Upper lobe of right lung (tissue), 1 donor: ENCODE results near the gene RMC1. TPM values are rescaled to one million over a fixed set of nuclear protein-coding genes. Genes with fewer than 3 reads are reported as not detected.

Experiments
- ATAC-seq: fragments of 200-7000 bp; cut with Tn5 transposase; one replicate; pipeline ENCODE4 v1.9.1; 2020; ENCODE audit warnings: mild to moderate bottlenecking, moderate library complexity
- DNase-seq: peaks from one replicate; pipeline ENCODE4 v3.0.0-alpha.2; 2020
- H3K27ac ChIP-seq: fragments of 200-600 bp; one replicate; pipeline ENCODE4 v1.8.0; 2022
- H3K27me3 ChIP-seq: fragments of 200-600 bp; one replicate; pipeline ENCODE4 v1.8.0; 2022; ENCODE audit warnings: mild to moderate bottlenecking
- H3K36me3 ChIP-seq: fragments of 200-600 bp; one replicate; pipeline ENCODE4 v1.8.0; 2022
- H3K4me1 ChIP-seq: fragments of 200-600 bp; one replicate; pipeline ENCODE4 v1.8.0; 2022
- H3K4me3 ChIP-seq: fragments of 200-600 bp; one replicate; pipeline ENCODE4 v1.8.0; 2022; ENCODE audit warnings: mild to moderate bottlenecking
- H3K9me3 ChIP-seq: fragments of 200-600 bp; one replicate; pipeline ENCODE4 v1.8.0; 2022
- intact Hi-C: fragments of 100-400 bp; cut with DNase I; formaldehyde crosslinking; loops from one replicate; pipeline ENCODE4 v1.11.0; 2022
- total RNA-seq: library from RNA; stranded (reverse); fragmentation: NEBNext Ultra II Directional; extraction: Animal tissue kit (Norgen Biotek cat#: 25700); gene quantifications from one replicate; pipeline ENCODE4 v1.2.1, GENCODE V29; 2021
- TF ChIP-seq, protein P1 (sequence below): fragments of 200-600 bp; IDR thresholded peaks from one replicate; pipeline ENCODE4 v1.8.0; 2022; ENCODE audit warnings: antibody characterized with exemption
- donor health status: DM: no; HTN: yes; CAD: no; lungs with severe emphysema.

Gene RMC1
- total RNA-seq, 1 donor from 2014 or later: 42.5 TPM

DNA sequence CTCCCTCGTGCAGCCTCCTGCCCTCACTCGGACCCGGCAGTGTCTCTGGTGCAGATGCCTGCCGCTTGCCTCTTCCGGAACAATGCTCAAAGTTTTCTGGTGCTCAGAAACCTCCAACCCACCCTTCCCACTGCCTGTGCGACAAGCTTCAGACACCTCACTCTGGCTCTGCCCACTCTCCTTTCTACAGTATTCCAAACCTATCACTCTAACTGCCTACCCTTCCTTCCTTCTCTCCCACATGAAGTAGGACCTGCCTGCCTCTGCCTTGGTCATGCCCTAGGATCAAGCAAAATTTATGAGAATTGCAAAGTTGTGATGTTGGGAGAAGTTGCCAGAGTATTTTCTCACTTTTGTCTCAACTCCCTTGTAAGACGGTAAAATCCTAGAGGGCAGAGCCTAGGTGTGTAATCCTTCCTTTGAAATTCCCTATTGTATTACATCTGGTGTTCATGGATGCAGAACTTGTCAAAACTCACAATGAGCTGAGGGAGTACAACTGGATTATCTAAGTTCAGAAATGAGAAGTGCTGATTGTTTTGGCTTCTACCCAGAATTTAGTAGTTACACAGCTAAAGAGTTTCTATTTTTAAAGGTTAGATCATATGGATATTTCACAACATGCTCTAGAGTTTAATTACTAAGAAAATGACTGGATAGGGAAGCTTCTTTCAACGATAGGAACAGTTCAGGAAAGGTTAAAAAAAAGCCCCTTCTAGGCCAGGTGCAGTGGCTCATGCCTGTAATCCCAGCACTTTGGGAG is 75.8 kb downstream of the RMC1 start:
- H3K36me3 ChIP-seq: peaks cover 18% of the 10 kb centered on the region
- H3K4me1 ChIP-seq: peaks cover 47% of the 10 kb centered on the region
- no peaks in the 10 kb centered on the region for H3K27me3 ChIP-seq
- TF ChIP-seq, protein P1, sequence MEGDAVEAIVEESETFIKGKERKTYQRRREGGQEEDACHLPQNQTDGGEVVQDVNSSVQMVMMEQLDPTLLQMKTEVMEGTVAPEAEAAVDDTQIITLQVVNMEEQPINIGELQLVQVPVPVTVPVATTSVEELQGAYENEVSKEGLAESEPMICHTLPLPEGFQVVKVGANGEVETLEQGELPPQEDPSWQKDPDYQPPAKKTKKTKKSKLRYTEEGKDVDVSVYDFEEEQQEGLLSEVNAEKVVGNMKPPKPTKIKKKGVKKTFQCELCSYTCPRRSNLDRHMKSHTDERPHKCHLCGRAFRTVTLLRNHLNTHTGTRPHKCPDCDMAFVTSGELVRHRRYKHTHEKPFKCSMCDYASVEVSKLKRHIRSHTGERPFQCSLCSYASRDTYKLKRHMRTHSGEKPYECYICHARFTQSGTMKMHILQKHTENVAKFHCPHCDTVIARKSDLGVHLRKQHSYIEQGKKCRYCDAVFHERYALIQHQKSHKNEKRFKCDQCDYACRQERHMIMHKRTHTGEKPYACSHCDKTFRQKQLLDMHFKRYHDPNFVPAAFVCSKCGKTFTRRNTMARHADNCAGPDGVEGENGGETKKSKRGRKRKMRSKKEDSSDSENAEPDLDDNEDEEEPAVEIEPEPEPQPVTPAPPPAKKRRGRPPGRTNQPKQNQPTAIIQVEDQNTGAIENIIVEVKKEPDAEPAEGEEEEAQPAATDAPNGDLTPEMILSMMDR: no peak
- no peaks in the 10 kb centered on the region for H3K9me3 ChIP-seq
- no peak overlapping the region for H3K4me3 ChIP-seq
- intact Hi-C loops: no loop called here
- H3K27ac ChIP-seq: no peak overlapping the region
- DNase-seq (no peak), ATAC-seq (peak; percentile 62)

DNA sequence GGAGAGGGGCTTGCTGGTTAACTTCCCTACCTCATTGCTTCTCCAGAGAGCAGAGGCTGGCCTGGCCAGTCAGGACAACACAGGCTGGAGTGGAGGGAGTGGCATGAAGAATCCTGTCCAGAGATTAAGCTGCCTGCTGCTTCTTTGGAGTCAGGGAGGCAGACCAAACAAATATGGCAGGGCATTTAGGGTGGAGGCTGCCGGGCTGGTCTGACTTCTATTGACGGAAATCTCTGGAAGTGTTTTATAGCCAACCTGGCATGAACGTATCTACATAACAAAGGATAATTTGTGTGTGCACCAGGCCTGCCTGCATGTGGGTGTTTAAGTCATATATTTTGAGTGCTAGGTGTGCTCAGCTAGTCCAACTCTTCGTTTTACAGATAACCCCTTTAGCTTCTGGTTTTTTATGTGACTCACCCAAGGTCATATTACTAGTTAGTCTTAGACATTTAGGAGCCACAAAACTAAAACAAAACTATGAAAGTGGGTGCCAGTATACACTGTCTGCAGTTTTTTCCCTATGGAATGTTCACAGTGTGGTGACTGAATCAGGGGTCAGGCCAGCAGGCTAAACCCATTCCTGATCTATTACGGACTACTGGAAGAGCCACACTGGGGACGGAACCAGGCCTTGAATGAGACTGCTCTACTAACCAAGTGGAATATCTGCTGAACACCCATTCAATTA is 77.5 kb downstream of the RMC1 start:
- Histone ChIP-seq H3K27me3 (no peaks in the 10 kb centered on the region), H3K9me3 (no peaks in the 10 kb centered on the region), H3K36me3 (peaks cover 9% of the 10 kb centered on the region), H3K4me3 (no peak overlapping the region), H3K4me1 (peaks cover 48% of the 10 kb centered on the region), H3K27ac (no peak overlapping the region)
- ATAC-seq (no peak), DNase-seq (no peak)
- TF ChIP-seq, protein P1: no peak
- intact Hi-C loops: loop anchor here (5.0 kb wide), 1 partner anchor 59 kb away; no protein-coding TSS in a partner anchor

Other genes with a start within 250 kb of the RMC1 start
- gene RIOK3, start 50.2 kb upstream of the RMC1 start, total RNA-seq: 63.7 TPM
- gene NPC1, start 83.0 kb downstream of the RMC1 start, total RNA-seq: 143 TPM
- 72.0 TPM for gene ANKRD29, start 159.4 kb downstream of the RMC1 start, total RNA-seq
- 139 TPM for gene LAMA3, start 185.9 kb downstream of the RMC1 start, total RNA-seq